HFF-Myc (cell line): Measurements from ENCODE around the gene WSB1.

Source experiments
- DNase-seq: peaks from one replicate; pipeline ENCODE4 v3.0.0-alpha.2; 2011; ENCODE audit warnings: low read depth; ENCODE audit errors: extremely low read depth
- H3K4me3 ChIP-seq: replicated peaks from 2 replicates; pipeline ENCODE4 v1.5.1; 2011; ENCODE audit warnings: low read depth, mild to moderate bottlenecking, control low read depth, low read length
- TF ChIP-seq, protein P1 (sequence below): IDR thresholded peaks from 2 replicates; pipeline ENCODE4 v1.5.1; 2012; ENCODE audit warnings: mild to moderate bottlenecking, low read depth, low read length, control low read depth; ENCODE audit errors: missing control alignments

Gene WSB1

DNA sequence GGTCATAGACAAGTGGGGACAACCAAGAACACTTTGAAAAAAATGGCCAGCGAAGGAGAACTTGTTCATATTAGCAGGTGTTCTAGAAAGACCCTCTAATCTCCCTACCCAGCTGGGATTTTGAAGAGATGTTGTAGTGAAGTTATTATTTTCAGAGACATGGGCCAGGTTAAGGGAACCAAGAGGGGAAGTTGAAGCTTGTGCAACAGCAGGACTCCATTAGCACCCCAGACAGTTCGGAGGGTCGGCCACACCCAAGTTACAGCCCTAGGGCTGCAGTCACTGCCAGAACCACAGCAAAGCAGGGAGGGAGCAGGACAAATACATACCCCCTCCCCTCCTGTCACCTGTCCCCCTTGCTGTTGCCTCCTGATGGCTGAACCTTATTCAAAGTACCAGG is 42.3 kb downstream of the WSB1 start:
- H3K4me3 ChIP-seq = no peak overlapping the region
- DNase-seq = no peak
- TF ChIP-seq, protein P1, sequence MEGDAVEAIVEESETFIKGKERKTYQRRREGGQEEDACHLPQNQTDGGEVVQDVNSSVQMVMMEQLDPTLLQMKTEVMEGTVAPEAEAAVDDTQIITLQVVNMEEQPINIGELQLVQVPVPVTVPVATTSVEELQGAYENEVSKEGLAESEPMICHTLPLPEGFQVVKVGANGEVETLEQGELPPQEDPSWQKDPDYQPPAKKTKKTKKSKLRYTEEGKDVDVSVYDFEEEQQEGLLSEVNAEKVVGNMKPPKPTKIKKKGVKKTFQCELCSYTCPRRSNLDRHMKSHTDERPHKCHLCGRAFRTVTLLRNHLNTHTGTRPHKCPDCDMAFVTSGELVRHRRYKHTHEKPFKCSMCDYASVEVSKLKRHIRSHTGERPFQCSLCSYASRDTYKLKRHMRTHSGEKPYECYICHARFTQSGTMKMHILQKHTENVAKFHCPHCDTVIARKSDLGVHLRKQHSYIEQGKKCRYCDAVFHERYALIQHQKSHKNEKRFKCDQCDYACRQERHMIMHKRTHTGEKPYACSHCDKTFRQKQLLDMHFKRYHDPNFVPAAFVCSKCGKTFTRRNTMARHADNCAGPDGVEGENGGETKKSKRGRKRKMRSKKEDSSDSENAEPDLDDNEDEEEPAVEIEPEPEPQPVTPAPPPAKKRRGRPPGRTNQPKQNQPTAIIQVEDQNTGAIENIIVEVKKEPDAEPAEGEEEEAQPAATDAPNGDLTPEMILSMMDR = no peak

DNA sequence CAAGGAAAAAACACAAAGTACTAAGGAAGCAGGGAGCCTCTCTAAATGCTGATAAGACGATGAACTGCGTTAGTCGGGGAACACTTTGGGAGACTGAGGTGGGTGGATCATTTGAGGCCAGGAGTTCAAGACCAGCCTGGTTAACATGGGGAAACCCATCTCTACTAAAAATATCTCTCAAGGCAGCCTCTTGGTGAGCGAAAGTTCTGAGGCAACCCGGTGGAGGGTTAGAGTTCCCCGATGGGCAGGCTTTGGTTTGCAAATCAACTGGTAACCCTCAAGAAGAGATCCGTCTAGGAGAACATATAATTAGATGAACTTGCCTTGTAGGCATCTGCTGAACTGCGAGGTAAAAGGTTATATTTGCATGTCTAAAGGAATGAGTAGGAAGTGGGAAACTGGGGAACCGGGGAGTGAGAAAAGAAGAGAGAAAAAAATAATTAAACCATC is 44.6 kb downstream of the WSB1 start:
- H3K4me3 ChIP-seq = no peak overlapping the region
- no peak for DNase-seq
- TF ChIP-seq, protein P1 = no peak

DNA sequence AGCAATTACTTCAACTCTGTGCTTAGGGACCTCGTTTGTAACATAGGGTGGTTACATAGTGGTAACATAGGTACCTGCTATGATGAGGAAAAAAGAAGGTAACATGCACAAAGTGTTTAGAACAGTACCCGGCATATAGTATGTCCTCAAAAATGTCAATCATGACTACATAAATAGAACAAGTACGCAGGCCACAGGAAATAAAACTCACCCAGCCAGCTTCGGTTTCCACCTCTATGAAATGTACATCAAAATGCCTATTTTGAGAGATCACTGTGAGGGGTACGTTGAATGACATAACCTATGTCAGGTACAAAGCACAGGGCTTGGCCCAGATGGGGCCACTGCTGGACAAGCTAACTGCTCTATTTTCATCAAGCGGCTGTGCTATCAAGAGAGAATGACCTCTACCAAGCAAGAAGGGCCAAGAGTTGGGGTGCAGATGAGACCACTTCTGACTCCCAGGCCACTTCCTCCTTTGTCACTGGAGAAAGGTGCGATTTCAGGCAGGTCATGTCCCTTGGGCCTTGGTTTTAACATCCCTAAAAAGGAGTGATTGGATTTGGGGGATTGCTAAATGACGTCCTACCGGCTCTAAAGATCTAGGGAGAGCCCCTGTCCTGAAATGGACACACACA is 45.4 kb downstream of the WSB1 start:
- no peak overlapping the region for H3K4me3 ChIP-seq
- TF ChIP-seq, protein P1 = no peak
- no peak for DNase-seq

DNA sequence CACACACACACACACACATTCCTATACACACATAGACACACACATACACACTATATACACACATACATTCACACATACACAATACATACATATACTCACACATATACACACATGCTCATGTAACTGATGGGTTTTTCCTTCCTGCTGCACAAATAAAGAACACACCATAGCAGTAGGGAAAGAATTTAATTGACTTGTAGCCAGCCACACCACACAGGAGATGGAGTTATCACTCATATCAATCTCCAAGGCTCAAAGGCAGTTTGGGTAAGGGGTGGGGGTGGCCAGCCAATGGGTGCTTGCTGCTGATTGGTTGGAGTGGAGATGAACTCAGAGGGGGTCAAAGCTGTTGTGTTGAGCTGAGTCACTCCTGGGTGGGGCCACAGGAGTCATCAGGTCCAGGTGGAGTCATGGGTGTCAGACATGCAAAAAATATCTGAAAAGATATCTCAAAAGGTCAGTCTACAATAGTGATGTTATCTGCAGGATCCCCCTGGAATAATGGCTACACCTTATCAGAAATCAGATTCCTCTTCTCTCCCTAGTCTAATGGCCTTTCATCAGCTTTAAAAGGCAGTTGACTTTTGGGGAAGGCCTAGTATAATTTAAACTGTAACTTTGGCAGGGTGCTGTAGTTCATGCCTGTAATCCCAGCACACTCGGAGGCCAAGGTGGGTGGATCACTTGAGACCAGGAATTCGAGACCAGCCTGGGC is 46.1 kb downstream of the WSB1 start:
- DNase-seq = no peak
- TF ChIP-seq, protein P1 = no peak
- no peak overlapping the region for H3K4me3 ChIP-seq

DNA sequence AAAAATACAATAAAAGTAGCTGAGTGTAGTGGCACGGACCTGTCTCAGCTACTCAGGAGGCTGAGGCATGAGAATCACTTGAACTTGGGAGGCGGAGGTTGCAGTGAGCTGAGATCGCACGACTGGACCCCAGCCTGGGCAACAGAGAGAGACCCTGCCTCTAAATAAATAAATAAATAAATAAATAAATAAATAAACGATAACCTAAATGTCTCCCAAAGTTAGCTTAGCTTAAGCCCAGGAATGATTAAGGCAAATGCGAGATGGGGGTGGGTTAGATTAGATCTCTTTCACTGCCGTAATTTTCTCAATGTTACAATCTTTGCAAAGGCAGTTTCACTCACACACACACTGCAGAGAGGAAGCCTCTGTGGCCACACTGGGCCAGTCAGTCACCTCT is 46.7 kb downstream of the WSB1 start:
- TF ChIP-seq, protein P1 = no peak
- H3K4me3 ChIP-seq = no peak overlapping the region
- no peak for DNase-seq

DNA sequence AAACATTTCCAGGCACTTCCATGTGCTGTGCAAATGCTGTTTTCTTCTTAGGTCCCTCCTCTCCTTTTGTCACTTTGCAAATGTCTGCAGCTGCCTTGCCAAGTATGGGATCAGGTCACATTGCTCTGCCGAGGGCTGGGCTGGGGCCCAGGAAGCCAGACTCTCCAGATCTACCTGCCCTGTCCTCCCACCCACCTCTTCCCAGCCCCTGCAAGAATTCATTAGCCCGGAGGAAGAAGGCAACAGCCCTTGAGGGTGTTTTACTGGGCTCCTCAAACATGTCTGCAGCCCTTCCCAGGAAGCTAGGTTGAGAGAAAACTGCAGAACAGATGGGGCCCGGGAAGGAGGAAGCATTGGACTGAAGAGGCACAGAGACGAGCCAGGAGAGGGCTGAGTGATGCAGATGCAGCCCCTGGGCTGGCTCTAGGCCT is 47.1 kb downstream of the WSB1 start:
- no peak overlapping the region for H3K4me3 ChIP-seq
- no peak for DNase-seq
- TF ChIP-seq, protein P1 = no peak
